HepG2 (cell line): ENCODE measurements around the gene CBLN3. TPM values are rescaled to one million over a fixed set of nuclear protein-coding genes. Genes with fewer than 3 reads are reported as not detected.
A peak's percentile ranks its signal among the peaks of the same experiment; 100 is the strongest.

Experiments
- ARNT ChIP-seq: fragments of 450-650 bp; IDR thresholded peaks from 2 replicates; pipeline ENCODE4 v1.6.1; 2017
- CENPT ChIP-seq: sonication (generic); formaldehyde crosslinking; IDR thresholded peaks from 2 replicates; pipeline ENCODE4 v1.8.0; 2022; ENCODE audit warnings: low read depth, mild to moderate bottlenecking, moderate library complexity, missing genetic modification reagents
- ESRRA ChIP-seq: sonication (generic); formaldehyde crosslinking; IDR thresholded peaks from 2 replicates; pipeline ENCODE4 v1.5.1; 2020; ENCODE audit warnings: mild to moderate bottlenecking, low read depth, missing genetic modification reagents
- FOXK2 ChIP-seq: fragments of 450-650 bp; IDR thresholded peaks from 2 replicates; pipeline ENCODE4 v1.6.1; 2016
- HMGXB3 ChIP-seq: sonication (generic); formaldehyde crosslinking; IDR thresholded peaks from 2 replicates; pipeline ENCODE4 v1.4.0; 2020; ENCODE audit warnings: missing genetic modification reagents, borderline replicate concordance
- NR3C1 ChIP-seq: sonication (generic); formaldehyde crosslinking; IDR thresholded peaks from 2 replicates; pipeline ENCODE4 v1.4.0; 2020; ENCODE audit warnings: missing genetic modification reagents
- SMAD3 ChIP-seq: sonication (generic); formaldehyde crosslinking; IDR thresholded peaks from 2 replicates; pipeline ENCODE4 v1.4.0; 2020; ENCODE audit warnings: missing genetic modification reagents
- SMARCC2 ChIP-seq: fragments of 450-650 bp; IDR thresholded peaks from 2 replicates; pipeline ENCODE4 v1.6.1; 2017; ENCODE audit warnings: antibody characterized with exemption, mild to moderate bottlenecking
- SP1 ChIP-seq, 2 experiments: fragments of 450-650 bp in 1 of 2; sonication (generic) in 1 of 2; formaldehyde crosslinking in 1 of 2; IDR thresholded peaks; 2 replicates each; pipeline versions ENCODE4 v1.4.0 to v1.6.1; 2016 to 2020; ENCODE audit warnings: missing genetic modification reagents in 1 of 2
- ZNF605 ChIP-seq: sonication (generic); formaldehyde crosslinking; IDR thresholded peaks from 2 replicates; pipeline ENCODE4 v1.8.0; 2022; ENCODE audit warnings: mild to moderate bottlenecking, missing genetic modification reagents
- ZNF772 ChIP-seq: sonication (generic); formaldehyde crosslinking; IDR thresholded peaks from 2 replicates; pipeline ENCODE4 v1.5.0; 2020; ENCODE audit warnings: mild to moderate bottlenecking, missing genetic modification reagents
- ZNF800 ChIP-seq: sonication (generic); formaldehyde crosslinking; IDR thresholded peaks from 2 replicates; pipeline ENCODE4 v1.4.0; 2020; ENCODE audit warnings: missing genetic modification reagents
- polyA plus RNA-seq, 8 experiments: library from polyadenylated mRNA; depleted of rRNA in 3 of 8; stranded (reverse) in 7 of 8; unstranded in 1 of 8; fragments of >200 nt; fragmentation: Illumina TruSeq in 4 of 8; extraction: Trizol in 4 of 8; gene quantifications; 2 replicates each; pipeline versions ENCODE4 v1.2.1 to v1.2.3, GENCODE V29; 2011 to 2016; ENCODE audit warnings: low read depth in 4 of 8, missing spikeins in 1 of 8, mixed read lengths in 1 of 8; ENCODE audit not compliant: insufficient read depth in 1 of 8
- total RNA-seq, 5 experiments: library from RNA; depleted of rRNA; stranded (reverse); fragments of >200 nt; fragmentation: Illumina TruSeq; extraction: Trizol; gene quantifications; 2 replicates each; pipeline ENCODE4 v1.2.3, GENCODE V29; 2016; ENCODE audit warnings: low read depth in 1 of 5
- TF ChIP-seq, protein P1 (sequence below): sonication (generic); formaldehyde crosslinking; IDR thresholded peaks from 2 replicates; pipeline ENCODE4 v1.5.0; 2020; ENCODE audit warnings: mild to moderate bottlenecking, missing genetic modification reagents, borderline replicate concordance
- TF ChIP-seq, protein P2 (sequence below): sonication (generic); formaldehyde crosslinking; IDR thresholded peaks from 2 replicates; pipeline ENCODE4 v1.5.0; 2020; ENCODE audit warnings: missing genetic modification reagents

The CBLN3 gene
- total and polyA plus RNA-seq, 2 of the 13 experiments (the other 11 are each of a cell fraction or from before 2014, with no cell fraction given) = 0.66 to 0.98 TPM

- TF ChIP-seq, protein P1, sequence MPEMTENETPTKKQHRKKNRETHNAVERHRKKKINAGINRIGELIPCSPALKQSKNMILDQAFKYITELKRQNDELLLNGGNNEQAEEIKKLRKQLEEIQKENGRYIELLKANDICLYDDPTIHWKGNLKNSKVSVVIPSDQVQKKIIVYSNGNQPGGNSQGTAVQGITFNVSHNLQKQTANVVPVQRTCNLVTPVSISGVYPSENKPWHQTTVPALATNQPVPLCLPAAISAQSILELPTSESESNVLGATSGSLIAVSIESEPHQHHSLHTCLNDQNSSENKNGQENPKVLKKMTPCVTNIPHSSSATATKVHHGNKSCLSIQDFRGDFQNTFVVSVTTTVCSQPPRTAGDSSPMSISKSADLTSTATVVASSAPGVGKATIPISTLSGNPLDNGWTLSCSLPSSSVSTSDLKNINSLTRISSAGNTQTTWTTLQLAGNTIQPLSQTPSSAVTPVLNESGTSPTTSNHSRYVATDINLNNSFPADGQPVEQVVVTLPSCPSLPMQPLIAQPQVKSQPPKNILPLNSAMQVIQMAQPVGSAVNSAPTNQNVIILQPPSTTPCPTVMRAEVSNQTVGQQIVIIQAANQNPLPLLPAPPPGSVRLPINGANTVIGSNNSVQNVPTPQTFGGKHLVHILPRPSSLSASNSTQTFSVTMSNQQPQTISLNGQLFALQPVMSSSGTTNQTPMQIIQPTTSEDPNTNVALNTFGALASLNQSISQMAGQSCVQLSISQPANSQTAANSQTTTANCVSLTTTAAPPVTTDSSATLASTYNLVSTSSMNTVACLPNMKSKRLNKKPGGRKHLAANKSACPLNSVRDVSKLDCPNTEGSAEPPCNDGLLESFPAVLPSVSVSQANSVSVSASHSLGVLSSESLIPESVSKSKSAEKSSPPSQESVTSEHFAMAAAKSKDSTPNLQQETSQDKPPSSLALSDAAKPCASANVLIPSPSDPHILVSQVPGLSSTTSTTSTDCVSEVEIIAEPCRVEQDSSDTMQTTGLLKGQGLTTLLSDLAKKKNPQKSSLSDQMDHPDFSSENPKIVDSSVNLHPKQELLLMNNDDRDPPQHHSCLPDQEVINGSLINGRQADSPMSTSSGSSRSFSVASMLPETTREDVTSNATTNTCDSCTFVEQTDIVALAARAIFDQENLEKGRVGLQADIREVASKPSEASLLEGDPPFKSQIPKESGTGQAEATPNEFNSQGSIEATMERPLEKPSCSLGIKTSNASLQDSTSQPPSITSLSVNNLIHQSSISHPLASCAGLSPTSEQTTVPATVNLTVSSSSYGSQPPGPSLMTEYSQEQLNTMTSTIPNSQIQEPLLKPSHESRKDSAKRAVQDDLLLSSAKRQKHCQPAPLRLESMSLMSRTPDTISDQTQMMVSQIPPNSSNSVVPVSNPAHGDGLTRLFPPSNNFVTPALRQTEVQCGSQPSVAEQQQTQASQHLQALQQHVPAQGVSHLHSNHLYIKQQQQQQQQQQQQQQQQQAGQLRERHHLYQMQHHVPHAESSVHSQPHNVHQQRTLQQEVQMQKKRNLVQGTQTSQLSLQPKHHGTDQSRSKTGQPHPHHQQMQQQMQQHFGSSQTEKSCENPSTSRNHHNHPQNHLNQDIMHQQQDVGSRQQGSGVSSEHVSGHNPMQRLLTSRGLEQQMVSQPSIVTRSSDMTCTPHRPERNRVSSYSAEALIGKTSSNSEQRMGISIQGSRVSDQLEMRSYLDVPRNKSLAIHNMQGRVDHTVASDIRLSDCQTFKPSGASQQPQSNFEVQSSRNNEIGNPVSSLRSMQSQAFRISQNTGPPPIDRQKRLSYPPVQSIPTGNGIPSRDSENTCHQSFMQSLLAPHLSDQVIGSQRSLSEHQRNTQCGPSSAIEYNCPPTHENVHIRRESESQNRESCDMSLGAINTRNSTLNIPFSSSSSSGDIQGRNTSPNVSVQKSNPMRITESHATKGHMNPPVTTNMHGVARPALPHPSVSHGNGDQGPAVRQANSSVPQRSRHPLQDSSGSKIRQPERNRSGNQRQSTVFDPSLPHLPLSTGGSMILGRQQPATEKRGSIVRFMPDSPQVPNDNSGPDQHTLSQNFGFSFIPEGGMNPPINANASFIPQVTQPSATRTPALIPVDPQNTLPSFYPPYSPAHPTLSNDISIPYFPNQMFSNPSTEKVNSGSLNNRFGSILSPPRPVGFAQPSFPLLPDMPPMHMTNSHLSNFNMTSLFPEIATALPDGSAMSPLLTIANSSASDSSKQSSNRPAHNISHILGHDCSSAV (CRISPR knock-in tag) = no peak
- TF ChIP-seq ARNT = no peak
- TF ChIP-seq SMAD3 (CRISPR knock-in tag) = peak; percentile 79
- peak; percentile 48; the same call in 1 of the 2 replicates for TF ChIP-seq ESRRA (CRISPR knock-in tag)
- TF ChIP-seq SP1 (IDR thresholded peaks at IDR 0.05) = no peak
- TF ChIP-seq SP1 (CRISPR knock-in tag; IDR thresholded peaks at IDR 0.05) = peak; percentile 88
- no peak for TF ChIP-seq CENPT
- TF ChIP-seq SMARCC2 = no peak
- TF ChIP-seq, protein P2, sequence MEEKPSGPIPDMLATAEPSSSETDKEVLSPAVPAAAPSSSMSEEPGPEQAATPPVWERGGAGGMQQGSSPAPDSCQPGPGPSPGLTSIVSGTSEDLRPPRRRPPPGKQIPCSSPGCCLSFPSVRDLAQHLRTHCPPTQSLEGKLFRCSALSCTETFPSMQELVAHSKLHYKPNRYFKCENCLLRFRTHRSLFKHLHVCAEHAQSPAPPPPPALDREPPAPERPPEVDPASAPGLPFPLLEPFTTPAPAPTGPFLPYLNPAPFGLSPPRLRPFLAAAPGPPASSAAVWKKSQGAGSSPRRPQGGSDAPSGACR (CRISPR knock-in tag) = peak; percentile 93
- TF ChIP-seq NR3C1 (CRISPR knock-in tag) = no peak
- peak; percentile 85 for TF ChIP-seq ZNF772
- no peak for TF ChIP-seq ZNF800 (CRISPR knock-in tag)
- TF ChIP-seq ZNF605 (CRISPR knock-in tag) = peak; percentile 10; the same call in 1 of the 2 replicates
- TF ChIP-seq FOXK2 = no peak
- TF ChIP-seq HMGXB3 = peak; percentile 73; the same call in 1 of the 2 replicates
These were observed 2.2 kb upstream of the CBLN3 start (continued) for GRCh38 chr14:24431569-24432258.
